ENCODE measurements around the gene NUP93. TPM values are rescaled to one million over a fixed set of nuclear protein-coding genes. Genes with fewer than 3 reads are reported as not detected.

NUP93 gene
- total and polyA plus RNA-seq, 7 donors, result 13.8 to 35.8 (median 21.4) TPM

DNA sequence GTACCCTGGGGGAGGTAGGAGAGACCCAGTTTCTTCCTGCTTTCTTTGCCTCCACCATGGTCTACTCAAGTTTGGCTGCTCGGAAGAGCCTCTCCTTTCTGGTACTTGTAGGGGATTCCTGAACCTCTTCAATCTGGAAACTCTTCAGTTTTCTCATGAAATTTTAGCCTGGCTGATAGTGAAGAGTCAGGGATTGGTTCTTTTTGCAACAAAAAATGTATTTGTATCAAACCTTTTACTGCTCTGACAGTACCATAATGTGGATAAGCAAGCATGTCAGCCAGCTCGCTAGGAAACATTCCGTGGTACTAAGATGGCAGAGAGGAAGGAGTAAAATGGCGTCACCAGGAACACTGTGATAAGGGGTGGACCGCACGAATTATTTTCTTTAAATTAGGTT lies 55.4 kb downstream of the NUP93 start:
- Histone ChIP-seq H3K9me3 (no peaks in the 10 kb centered on the region), H3K36me3 (no peaks in the 10 kb centered on the region), H3K27ac (no peak overlapping the region), H3K27me3 (no peaks in the 10 kb centered on the region), H3K4me3 (no peak overlapping the region), H3K4me1 (peaks cover 0 to 7% (median 0%) of the 10 kb centered on the region in 4 donors)
- TF ChIP-seq POLR2A (IDR thresholded peaks at IDR 0.05) (no peak), EP300 (IDR thresholded peaks at IDR 0.05) (no peak), POLR2AphosphoS5 (IDR thresholded peaks at IDR 0.05) (no peak), CTCF (IDR thresholded peaks at IDR 0.05) (no peak)
- 97 to 98% methylated on average over 6 of the region's 6 CpGs for WGBS, 2 donors
- no peak for DNase-seq
- intact Hi-C loops (cut with DNase I), result no loop called here

DNA sequence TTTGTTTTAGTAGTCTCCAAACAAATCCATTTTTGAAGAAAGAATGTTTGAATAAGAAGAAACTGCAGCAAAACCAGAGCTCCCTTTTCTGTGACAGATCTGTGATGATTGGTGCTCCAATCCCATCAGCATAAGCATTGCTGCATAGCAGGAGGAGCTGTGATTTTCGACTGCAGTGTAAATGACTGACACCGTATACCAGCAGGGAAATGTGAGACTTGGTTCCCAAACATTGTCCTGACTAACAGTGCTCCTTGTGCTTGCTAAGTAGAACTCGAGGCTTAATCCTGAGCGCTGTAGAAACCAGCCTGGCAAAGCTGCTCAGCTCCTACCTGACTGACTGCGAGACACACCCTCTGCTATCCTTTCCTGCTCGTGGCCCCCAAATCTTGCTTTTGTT lies 57.2 kb downstream of the NUP93 start:
- intact Hi-C loops (cut with DNase I), result no loop called here
- H3K27me3 ChIP-seq, result no peaks in the 10 kb centered on the region
- no peak overlapping the region for H3K4me3 ChIP-seq
- no peaks in the 10 kb centered on the region for H3K9me3 ChIP-seq
- peaks cover 0 to 7% (median 0%) of the 10 kb centered on the region in 4 donors for H3K4me1 ChIP-seq
- 89 to 91% methylated on average over 6 of the region's 6 CpGs for WGBS, 2 donors
- no peak for DNase-seq
- TF ChIP-seq CTCF (IDR thresholded peaks at IDR 0.05) (no peak), POLR2AphosphoS5 (IDR thresholded peaks at IDR 0.05) (no peak), EP300 (IDR thresholded peaks at IDR 0.05) (no peak), POLR2A (IDR thresholded peaks at IDR 0.05) (no peak)
- no peaks in the 10 kb centered on the region for H3K36me3 ChIP-seq
- H3K27ac ChIP-seq, result no peak overlapping the region

DNA sequence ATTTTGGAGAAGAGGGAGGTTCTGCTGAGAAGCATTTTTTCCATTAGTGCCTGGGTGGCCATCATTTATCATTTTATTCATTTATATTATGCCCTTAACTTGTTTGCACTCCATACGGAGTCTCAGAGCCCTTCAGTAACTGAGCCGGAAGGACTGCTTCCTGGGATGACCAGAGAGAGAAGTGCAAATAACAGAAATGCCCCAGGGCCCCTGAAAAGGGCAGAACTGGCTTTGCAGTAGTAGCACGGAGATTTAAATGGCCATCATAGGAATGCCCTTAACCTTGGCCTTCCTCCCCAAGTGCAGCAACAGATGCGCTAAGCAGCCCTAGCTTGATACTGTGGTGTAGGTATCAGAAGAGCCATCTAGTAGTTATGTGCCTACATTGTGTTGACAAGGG lies 58.5 kb downstream of the NUP93 start:
- Histone ChIP-seq H3K4me3 (no peak overlapping the region), H3K9me3 (no peaks in the 10 kb centered on the region), H3K27me3 (no peaks in the 10 kb centered on the region), H3K36me3 (no peaks in the 10 kb centered on the region), H3K4me1 (peaks cover 0 to 7% (median 0%) of the 10 kb centered on the region in 4 donors), H3K27ac (no peak overlapping the region)
- intact Hi-C loops (cut with DNase I), result no loop called here
- DNase-seq, result no peak
- 88 to 91% methylated on average over 4 of the region's 4 CpGs for WGBS, 2 donors
- no peak for TF ChIP-seq POLR2A (IDR thresholded peaks at IDR 0.05)
- TF ChIP-seq EP300 (IDR thresholded peaks at IDR 0.05), result no peak
- no peak for TF ChIP-seq POLR2AphosphoS5 (IDR thresholded peaks at IDR 0.05)
- TF ChIP-seq CTCF (IDR thresholded peaks at IDR 0.05), result no peak

GRCh38 chr16:56789360-56789759 lies 59.4 kb downstream of the NUP93 start:
- intact Hi-C loops (cut with DNase I), result no loop called here
- Histone ChIP-seq H3K27me3 (no peaks in the 10 kb centered on the region), H3K36me3 (no peaks in the 10 kb centered on the region), H3K4me3 (no peak overlapping the region), H3K9me3 (no peaks in the 10 kb centered on the region), H3K4me1 (peaks cover 0 to 7% (median 0%) of the 10 kb centered on the region in 4 donors), H3K27ac (no peak overlapping the region)
- no peak for TF ChIP-seq POLR2AphosphoS5 (IDR thresholded peaks at IDR 0.05)
- no peak for TF ChIP-seq CTCF (IDR thresholded peaks at IDR 0.05)
- TF ChIP-seq POLR2A (IDR thresholded peaks at IDR 0.05), result no peak
- TF ChIP-seq EP300 (IDR thresholded peaks at IDR 0.05), result no peak
- DNase-seq, result no peak
- WGBS, 2 donors, result 65 to 73% methylated on average over 5 of the region's 5 CpGs

DNA sequence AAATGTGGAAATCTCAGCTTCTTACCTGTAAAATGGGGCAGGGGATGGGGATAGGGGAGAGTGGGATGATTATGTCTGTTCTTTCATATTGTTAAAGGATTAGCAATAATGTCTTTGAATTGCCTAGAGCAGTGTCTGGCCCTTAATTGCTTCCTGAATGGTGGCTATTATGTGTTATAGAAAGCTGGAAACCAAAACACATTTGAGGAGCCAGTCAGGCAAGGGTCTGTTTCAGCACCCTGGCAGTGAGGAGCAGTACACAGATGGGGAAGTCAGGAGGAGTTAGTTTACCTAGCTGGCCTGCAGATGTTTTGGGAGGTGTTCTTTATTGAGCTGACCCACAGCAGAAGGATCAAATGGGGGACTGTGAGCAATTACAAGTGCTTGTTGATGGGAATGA lies 63.0 kb downstream of the NUP93 start:
- intact Hi-C loops (cut with DNase I), result no loop called here
- H3K27ac ChIP-seq, result no peak overlapping the region
- H3K9me3 ChIP-seq, result no peaks in the 10 kb centered on the region

More for the DNA sequence above, 63.0 kb downstream of the NUP93 start:
- TF ChIP-seq POLR2A (IDR thresholded peaks at IDR 0.05) (no peak), POLR2AphosphoS5 (IDR thresholded peaks at IDR 0.05) (no peak), EP300 (IDR thresholded peaks at IDR 0.05) (no peak), CTCF (IDR thresholded peaks at IDR 0.05) (no peak)
- no peak for DNase-seq
- no peak overlapping the region for H3K4me3 ChIP-seq
- no peaks in the 10 kb centered on the region for H3K27me3 ChIP-seq
- H3K4me1 ChIP-seq, result no peaks in the 10 kb centered on the region
- no peaks in the 10 kb centered on the region for H3K36me3 ChIP-seq
